K562 (cell line): ENCODE data around the gene SPOCK2. TPM values are rescaled to one million over a fixed set of nuclear protein-coding genes. Genes with fewer than 3 reads are reported as not detected.
A peak's percentile ranks its signal among the peaks of the same experiment; 100 is the strongest.

Source experiments
- ATAC-seq: fragments of 200-7000 bp; cut with Tn5 transposase; 3 replicates; pipeline ENCODE4 v1.9.1; 2020; ENCODE audit warnings: moderate library complexity
- BruUV-seq: library from RNA; stranded (reverse); fragments of 400-500 nt; replicated peaks from 2 replicates; lab custom pipeline; 2021; lab: Mats Ljungman, UMichigan
- CTCF ChIA-PET: fragments of 300-600 bp; formaldehyde crosslinking; extraction: SDS; loops from one replicate; lab custom pipeline; 2021; ENCODE audit warnings: low intra/inter-chr PET ratio; lab: Yijun Ruan, JAX
- POLR2A ChIA-PET: fragments of 300-600, 350-650 bp; sonication (Branson Sonifier 250); formaldehyde crosslinking; extraction: SDS; loops from one replicate; lab custom pipeline; 2021; ENCODE audit warnings: antibody characterized with exemption, inconsistent platforms; lab: Yijun Ruan, JAX
- DNase-seq, 4 experiments: peaks; one replicate each; pipeline versions ENCODE4 v3.0.0 to v3.0.0-alpha.2; 2011 to 2018; ENCODE audit warnings: low spot score in 3 of 4, mixed read lengths in 3 of 4; ENCODE audit errors: extremely low read depth in 1 of 4
- FAIRE-seq: peaks from 2 replicates; lab custom pipeline; 2011; peaks lifted over from hg19 to GRCh38; lab: Jason Lieb, UNC
- H2AFZ ChIP-seq: 2 replicates; pipeline ENCODE4 v1.6.0; 2011; ENCODE audit warnings: low read depth, low read length, control low read depth, inconsistent platforms
- H3K27ac ChIP-seq: fragments of 200-600 bp; 3 replicates; pipeline ENCODE4 v1.8.0; 2011; ENCODE audit warnings: low read depth, mild to moderate bottlenecking, control low read depth, inconsistent platforms, low read length, moderate library complexity, mixed read lengths; ENCODE audit errors: extremely low read depth
- H3K27me3 ChIP-seq, 2 experiments: fragments of 300-600 bp in 1 of 2; 2 replicates in 1 of 2; 3 replicates in 1 of 2; pipeline versions ENCODE4 v1.6.0 to v1.8.0; 2011; ENCODE audit warnings: inconsistent platforms in 2 of 2, low read length in 2 of 2, mild to moderate bottlenecking in 1 of 2, mixed read lengths in 1 of 2, moderate library complexity in 1 of 2; ENCODE audit not compliant: control insufficient read depth in 2 of 2, insufficient read depth in 2 of 2
- H3K36me3 ChIP-seq: fragments of 300-600 bp; 3 replicates; pipeline ENCODE4 v1.8.0; 2011; ENCODE audit warnings: mild to moderate bottlenecking, low read length, inconsistent platforms; ENCODE audit not compliant: control insufficient read depth, insufficient read depth
- H3K4me1 ChIP-seq, 2 experiments: fragments of 200-600 bp in 1 of 2; replicated peaks in 1 of 2; 2 replicates in 1 of 2; 3 replicates in 1 of 2; pipeline versions ENCODE4 v1.5.1 to v1.8.0; 2011; ENCODE audit warnings: inconsistent platforms in 2 of 2, low read length in 2 of 2, mild to moderate bottlenecking in 1 of 2, mixed read lengths in 1 of 2, moderate library complexity in 1 of 2; ENCODE audit not compliant: control insufficient read depth in 2 of 2, insufficient read depth in 2 of 2
- H3K4me2 ChIP-seq: 2 replicates; pipeline ENCODE4 v1.6.1; 2011; ENCODE audit warnings: low read length, control low read depth, inconsistent platforms, mixed read lengths; ENCODE audit not compliant: insufficient read depth
- H3K4me3 ChIP-seq: fragments of 200-600 bp; sonication (generic), shearing (Covaris generic); 2 replicates; pipeline ENCODE4 v1.5.1; 2016; ENCODE audit warnings: control low read depth, inconsistent platforms
- H3K79me2 ChIP-seq: fragments of 200-600 bp; 3 replicates; pipeline ENCODE4 v1.8.0; 2011; ENCODE audit warnings: low read length, inconsistent platforms; ENCODE audit not compliant: control insufficient read depth, insufficient read depth
- H3K9ac ChIP-seq, 2 experiments: 2 replicates each; pipeline versions ENCODE4 v1.6.0 to v1.6.1; 2011; ENCODE audit warnings: low read depth in 2 of 2, low read length in 2 of 2, control low read depth in 1 of 2, inconsistent platforms in 1 of 2, mild to moderate bottlenecking in 1 of 2, mixed read lengths in 1 of 2; ENCODE audit not compliant: insufficient read depth in 1 of 2
- H3K9me1 ChIP-seq: one replicate; pipeline ENCODE4 v1.6.0; 2011; ENCODE audit warnings: inconsistent platforms, mild to moderate bottlenecking, low read length, moderate library complexity; ENCODE audit not compliant: control insufficient read depth, insufficient read depth
- H3K9me3 ChIP-seq: replicated peaks from 2 replicates; pipeline ENCODE4 v1.5.1; 2011; ENCODE audit warnings: low read depth, low read length, inconsistent platforms; ENCODE audit not compliant: control insufficient read depth, insufficient read depth
- H4K20me1 ChIP-seq: replicated peaks from 2 replicates; pipeline ENCODE4 v1.6.1; 2011; ENCODE audit warnings: low read length, inconsistent platforms, mixed read lengths; ENCODE audit not compliant: control insufficient read depth, insufficient read depth
- CEBPG ChIP-seq, 3 experiments: fragments of 200-800 bp in 1 of 3; sonication (Bioruptor generic) in 1 of 3; sonication (generic) in 1 of 3; formaldehyde crosslinking in 1 of 3; IDR thresholded peaks in 2 of 3; conservative IDR thresholded peaks in 1 of 3; 2 replicates each; pipeline versions ENCODE4 v1.6.1 to v1.8.0; 2016 to 2022; ENCODE audit warnings: missing compliant biosample characterization in 2 of 3, missing genetic modification characterization in 2 of 3, mild to moderate bottlenecking in 1 of 3, missing genetic modification reagents in 1 of 3
- MAZ ChIP-seq, 2 experiments: fragments of 450-650 bp in 1 of 2; sonication (generic) in 1 of 2; formaldehyde crosslinking; IDR thresholded peaks in 1 of 2; conservative IDR thresholded peaks in 1 of 2; 2 replicates each; pipeline versions ENCODE4 v1.4.0 to v1.5.0; 2020; ENCODE audit warnings: mild to moderate bottlenecking in 1 of 2, missing genetic modification reagents in 1 of 2
- ZBTB5 ChIP-seq: fragments of 450-650 bp; IDR thresholded peaks from 2 replicates; pipeline ENCODE4 v1.6.1; 2017; ENCODE audit warnings: antibody characterized with exemption
- WGBS: fragments of 100-300 bp; shearing (Covaris generic); methylation state at CpG from one replicate; pipeline ENCODE4 v1.1.6; 2016; ENCODE audit warnings: low coverage, mixed read lengths; ENCODE audit not compliant: insufficient coverage; ENCODE audit errors: missing lambda C conversion rate; 5-methylcytosine and 5-hydroxymethylcytosine counted together
- in situ Hi-C: fragments of 300-500 bp; cut with MboI; formaldehyde crosslinking; loops from 4 replicates; pipeline ENCODE4 v1.15.0; 2018; ENCODE audit warnings: inconsistent platforms, mixed read lengths
- intact Hi-C: fragments of 100-400 bp; cut with micrococcal nuclease; formaldehyde crosslinking; loops from 2 replicates; pipeline ENCODE4 v1.14.2; 2022
- polyA plus RNA-seq, 8 experiments: library from polyadenylated mRNA; depleted of rRNA in 4 of 8; stranded (reverse) in 5 of 8; unstranded in 3 of 8; fragments of >200 nt; fragmentation: Nextera tagmentation in 2 of 8; fragmentation: Illumina TruSeq in 1 of 8; extraction: Ambion mirVana in 2 of 8; extraction: Trizol in 1 of 8; gene quantifications; 2 replicates each; pipeline versions ENCODE4 v1.2.1 to v1.2.3, GENCODE V29; 2011 to 2014; ENCODE audit warnings: inconsistent platforms in 1 of 8, missing spikeins in 1 of 8
- total RNA-seq, 7 experiments: library from RNA; depleted of rRNA in 6 of 7; stranded (reverse); fragments of >200 nt in 6 of 7; fragmentation: Illumina TruSeq in 2 of 7; extraction: Trizol in 2 of 7; gene quantifications; 2 replicates each; pipeline versions ENCODE4 v1.2.1 to v1.2.3, GENCODE V29; 2011 to 2021; ENCODE audit warnings: low replicate concordance in 1 of 7

SPOCK2 gene
- total and polyA plus RNA-seq, 9 of the 15 experiments (the other 6 are each of a cell fraction or from before 2014, with no cell fraction given) = 0.04 to 0.86 (median 0.11) TPM; not detected in 2

- H3K27ac ChIP-seq = no peak overlapping the region
- WGBS = 50% methylated on average over 2 of the region's 2 CpGs
- no peak for TF ChIP-seq CEBPG (CRISPR knock-in tag; IDR thresholded peaks at IDR 0.05)
- TF ChIP-seq CEBPG (tag; conservative IDR thresholded peaks at IDR 0.05 in 1 of 2, IDR thresholded peaks at IDR 0.05 in 1 of 2) = peak in 1 of 2 experiments; percentile 64; a peak in 2 of 4 replicates
- no peak for TF ChIP-seq ZBTB5
- TF ChIP-seq MAZ (CRISPR knock-in tag; conservative IDR thresholded peaks at IDR 0.05 in 1 of 2, IDR thresholded peaks at IDR 0.05 in 1 of 2) = 0 out of 4 replicates have a peak, but pooled peaks of 1 of the 2 experiments have one; percentile 19
- ATAC-seq (no peak), DNase-seq (no peak), FAIRE-seq (no peak)
- BruUV-seq = no TSS peak
- H3K27me3 ChIP-seq = no peaks in the 10 kb centered on the region
- H2AFZ ChIP-seq = no peak overlapping the region
- no peaks in the 10 kb centered on the region for H3K79me2 ChIP-seq
- H3K9me3 ChIP-seq = no peaks in the 10 kb centered on the region
- no peak overlapping the region for H3K4me3 ChIP-seq
- in situ Hi-C loops (no loop called here), intact Hi-C loops (no loop called here)
- POLR2A ChIA-PET = interaction anchor here (0.7 to 1.2 kb wide), 2 partner anchors 30 to 110 kb away, joined by 3 to 4 read pairs; no protein-coding TSS in a partner anchor
- H3K9me1 ChIP-seq = no peaks in the 10 kb centered on the region
- peaks cover 7% of the 10 kb centered on the region; the same call in 1 of the 3 replicates for H3K36me3 ChIP-seq
- H3K4me1 ChIP-seq = no peaks in the 10 kb centered on the region
- H3K9ac ChIP-seq = no peak overlapping the region
- H3K4me2 ChIP-seq = no peak overlapping the region
- no peaks in the 10 kb centered on the region for H4K20me1 ChIP-seq
- CTCF ChIA-PET = no interaction called here
Measured at GRCh38 chr10:72106154-72106849, 18.0 kb upstream of the SPOCK2 start.
